ENCODE measurements around the gene PRG2. TPM values are rescaled to one million over a fixed set of nuclear protein-coding genes. Genes with fewer than 3 reads are reported as not detected.
"Not testable (repeated sequence)": the region's sequence is repeated elsewhere in the genome, so short reads cannot be mapped to it uniquely, and the experiment has no call there.

The PRG2 gene
- total RNA-seq, 1 experiment from 2014 or later: not detected

- DNase-seq (ENCODE audit: low read depth): no peak
These were observed 43.1 kb downstream of the PRG2 start for GRCh38 chr11:57347336-57347735.

GRCh38 chr11:57345555-57346211 is 44.8 kb downstream of the PRG2 start:
- DNase-seq (ENCODE audit: low read depth): peak; percentile 74

- DNase-seq (ENCODE audit: low read depth): no peak
These were observed 45.6 kb downstream of the PRG2 start for GRCh38 chr11:57344826-57345225.

GRCh38 chr11:57343825-57344224 is 46.6 kb downstream of the PRG2 start:
- no peak for DNase-seq (ENCODE audit: low read depth)

GRCh38 chr11:57342702-57343101 is 47.7 kb downstream of the PRG2 start:
- no peak for DNase-seq (ENCODE audit: low read depth)

GRCh38 chr11:57341250-57341808 is 49.1 kb downstream of the PRG2 start:
- DNase-seq (ENCODE audit: low read depth): no peak

- DNase-seq (ENCODE audit: low read depth): peak; percentile 52
These were observed 50.3 kb downstream of the PRG2 start for GRCh38 chr11:57340039-57340615.

GRCh38 chr11:57339328-57339727 is 51.1 kb downstream of the PRG2 start:
- no peak for DNase-seq (ENCODE audit: low read depth)

- DNase-seq (ENCODE audit: low read depth): no peak
These were observed 52.3 kb downstream of the PRG2 start, which contains the start of gene P2RX3 for GRCh38 chr11:57338142-57338541. P2RX3 (plus strand) TSS chr11:57338352; CDS start chr11:57338551, 199 bp downstream.

- DNase-seq (ENCODE audit: low read depth): not testable (repeated sequence)
These were observed 53.6 kb downstream of the PRG2 start for GRCh38 chr11:57336856-57337255.

Other genes with a start within 250 kb of the PRG2 start
- gene LRRC55, start 208.7 kb downstream of the PRG2 start, total RNA-seq (2014; rRNA removed; shearing (Covaris generic)): under 0.01 and 0.03 TPM in 2 replicates
- gene APLNR, start 153.4 kb downstream of the PRG2 start, total RNA-seq (2014; rRNA removed; shearing (Covaris generic)): not detected in 2 replicates
- 16.2 and 17.8 TPM in 2 replicates for gene TNKS1BP1, start 65.7 kb downstream of the PRG2 start, total RNA-seq (2014; rRNA removed; shearing (Covaris generic))
- gene SSRP1, start 54.8 kb downstream of the PRG2 start, total RNA-seq (2014; rRNA removed; shearing (Covaris generic)): 202 and 241 TPM in 2 replicates
- not detected in 2 replicates for gene P2RX3, start 52.3 kb downstream of the PRG2 start, total RNA-seq (2014; rRNA removed; shearing (Covaris generic))
- gene PRG3, start 9.5 kb downstream of the PRG2 start, total RNA-seq (2014; rRNA removed; shearing (Covaris generic)): not detected in 2 replicates
- 122 and 135 TPM in 2 replicates for gene SLC43A3, start 36.5 kb upstream of the PRG2 start, total RNA-seq (2014; rRNA removed; shearing (Covaris generic))
- gene RTN4RL2, start 69.9 kb upstream of the PRG2 start, total RNA-seq (2014; rRNA removed; shearing (Covaris generic)): 0.23 TPM in 1 of 2 replicates, not detected in the other
- gene SLC43A1, start 125.1 kb upstream of the PRG2 start, total RNA-seq (2014; rRNA removed; shearing (Covaris generic)): 5.6 and 9.0 TPM in 2 replicates
- 164 and 188 TPM in 2 replicates for gene TIMM10, start 140.1 kb upstream of the PRG2 start, total RNA-seq (2014; rRNA removed; shearing (Covaris generic))
- not detected in 2 replicates for gene SMTNL1, start 146.9 kb upstream of the PRG2 start, total RNA-seq (2014; rRNA removed; shearing (Covaris generic))
- 22.4 and 29.8 TPM in 2 replicates for gene UBE2L6, start 177.0 kb upstream of the PRG2 start, total RNA-seq (2014; rRNA removed; shearing (Covaris generic))
- gene SERPING1, start 207.0 kb upstream of the PRG2 start, total RNA-seq (2014; rRNA removed; shearing (Covaris generic)): 4.6 TPM in 1 of 2 replicates, not detected in the other